Measurements from ENCODE around the gene RTTN. TPM values are rescaled to one million over a fixed set of nuclear protein-coding genes. Genes with fewer than 3 reads are reported as not detected.
A peak's percentile ranks its signal among the peaks of the same experiment; 100 is the strongest.

Gene RTTN
- total RNA-seq, 1 donor from 2014 or later: 10.6 TPM

GRCh38 chr18:70075906-70076305, 129.6 kb downstream of the RTTN start:
- no peak for TF ChIP-seq CTCF (IDR thresholded peaks at IDR 0.05; ENCODE audit: borderline replicate concordance)
- no peak for DNase-seq
- Histone ChIP-seq H3K4me3 (no peak overlapping the region), H3K9me3 (replicated peaks) (no peaks in the 10 kb centered on the region), H3K27me3 (ENCODE audit: low read depth) (no peaks in the 10 kb centered on the region), H3K4me1 (no peaks in the 10 kb centered on the region), H3K36me3 (peaks cover 5% of the 10 kb centered on the region), H3K27ac (replicated peaks) (no peak overlapping the region)
- intact Hi-C loops (cut with micrococcal nuclease): no loop called here

GRCh38 chr18:70074116-70074515, 131.4 kb downstream of the RTTN start:
- no peak overlapping the region for H3K4me3 ChIP-seq
- no peak overlapping the region for H3K27ac ChIP-seq (replicated peaks)
- no peaks in the 10 kb centered on the region for H3K36me3 ChIP-seq
- no peaks in the 10 kb centered on the region for H3K27me3 ChIP-seq (ENCODE audit: low read depth)
- intact Hi-C loops (cut with micrococcal nuclease): no loop called here
- H3K4me1 ChIP-seq: no peaks in the 10 kb centered on the region
- no peaks in the 10 kb centered on the region for H3K9me3 ChIP-seq (replicated peaks)
- TF ChIP-seq CTCF (IDR thresholded peaks at IDR 0.05; ENCODE audit: borderline replicate concordance): no peak
- DNase-seq: no peak

- no peak for DNase-seq
- Histone ChIP-seq H3K4me1 (no peaks in the 10 kb centered on the region), H3K9me3 (replicated peaks) (no peaks in the 10 kb centered on the region), H3K27me3 (ENCODE audit: low read depth) (no peaks in the 10 kb centered on the region), H3K4me3 (no peak overlapping the region), H3K36me3 (no peaks in the 10 kb centered on the region), H3K27ac (replicated peaks) (no peak overlapping the region)
- intact Hi-C loops (cut with micrococcal nuclease): no loop called here
- TF ChIP-seq CTCF (IDR thresholded peaks at IDR 0.05; ENCODE audit: borderline replicate concordance): no peak
These were observed 132.1 kb downstream of the RTTN start for GRCh38 chr18:70073432-70073831.

GRCh38 chr18:70072678-70073077, 132.8 kb downstream of the RTTN start:
- TF ChIP-seq CTCF (IDR thresholded peaks at IDR 0.05; ENCODE audit: borderline replicate concordance): peak; percentile 59
- Histone ChIP-seq H3K27ac (replicated peaks) (no peak overlapping the region), H3K36me3 (no peaks in the 10 kb centered on the region), H3K27me3 (ENCODE audit: low read depth) (no peaks in the 10 kb centered on the region), H3K4me3 (no peak overlapping the region), H3K4me1 (no peaks in the 10 kb centered on the region), H3K9me3 (replicated peaks) (no peaks in the 10 kb centered on the region)
- intact Hi-C loops (cut with micrococcal nuclease): no loop called here
- DNase-seq: no peak

- Histone ChIP-seq H3K27me3 (ENCODE audit: low read depth) (no peaks in the 10 kb centered on the region), H3K27ac (replicated peaks) (no peak overlapping the region), H3K4me3 (no peak overlapping the region), H3K36me3 (no peaks in the 10 kb centered on the region), H3K9me3 (replicated peaks) (no peaks in the 10 kb centered on the region), H3K4me1 (no peaks in the 10 kb centered on the region)
- TF ChIP-seq CTCF (IDR thresholded peaks at IDR 0.05; ENCODE audit: borderline replicate concordance): no peak
- no peak for DNase-seq
- intact Hi-C loops (cut with micrococcal nuclease): no loop called here
These were observed 135.5 kb downstream of the RTTN start for GRCh38 chr18:70069965-70070364.

- no peaks in the 10 kb centered on the region for H3K36me3 ChIP-seq
- H3K27me3 ChIP-seq (ENCODE audit: low read depth): no peaks in the 10 kb centered on the region
- DNase-seq: no peak
- H3K4me3 ChIP-seq: no peak overlapping the region
- H3K27ac ChIP-seq (replicated peaks): no peak overlapping the region
- TF ChIP-seq CTCF (IDR thresholded peaks at IDR 0.05; ENCODE audit: borderline replicate concordance): no peak
- no peaks in the 10 kb centered on the region for H3K4me1 ChIP-seq
- H3K9me3 ChIP-seq (replicated peaks): no peaks in the 10 kb centered on the region
- intact Hi-C loops (cut with micrococcal nuclease): no loop called here
These were observed 136.1 kb downstream of the RTTN start for GRCh38 chr18:70069382-70069781.
